H7 (cell line): ENCODE data around the gene ANTXRL. TPM values are rescaled to one million over a fixed set of nuclear protein-coding genes. Genes with fewer than 3 reads are reported as not detected.
"Not testable (repeated sequence)": the region's sequence is repeated elsewhere in the genome, so short reads cannot be mapped to it uniquely, and the experiment has no call there.

Source experiments
- DNase-seq: peaks from one replicate; pipeline ENCODE4 v3.0.0; 2012
- H3K27me3 ChIP-seq: 2 replicates; pipeline ENCODE4 v1.6.0; 2011; ENCODE audit warnings: mild to moderate bottlenecking, low read length; ENCODE audit not compliant: control insufficient read depth, insufficient read depth
- H3K36me3 ChIP-seq: replicated peaks from 2 replicates; pipeline ENCODE4 v1.5.1; 2011; ENCODE audit warnings: low read length; ENCODE audit not compliant: control insufficient read depth, insufficient read depth
- H3K4me3 ChIP-seq: 2 replicates; pipeline ENCODE4 v1.5.1; 2011; ENCODE audit warnings: low read depth, mild to moderate bottlenecking, control low read depth, low read length, moderate library complexity; ENCODE audit not compliant: insufficient read depth
- total RNA-seq: library from RNA; depleted of rRNA; stranded (reverse); fragments of >200 nt; shearing (Covaris generic); gene quantifications from 2 replicates; pipeline ENCODE4 v1.2.3, GENCODE V29; 2014; rRNA removed

ANTXRL gene
- total RNA-seq, 1 experiment from 2014 or later, result not detected

DNA sequence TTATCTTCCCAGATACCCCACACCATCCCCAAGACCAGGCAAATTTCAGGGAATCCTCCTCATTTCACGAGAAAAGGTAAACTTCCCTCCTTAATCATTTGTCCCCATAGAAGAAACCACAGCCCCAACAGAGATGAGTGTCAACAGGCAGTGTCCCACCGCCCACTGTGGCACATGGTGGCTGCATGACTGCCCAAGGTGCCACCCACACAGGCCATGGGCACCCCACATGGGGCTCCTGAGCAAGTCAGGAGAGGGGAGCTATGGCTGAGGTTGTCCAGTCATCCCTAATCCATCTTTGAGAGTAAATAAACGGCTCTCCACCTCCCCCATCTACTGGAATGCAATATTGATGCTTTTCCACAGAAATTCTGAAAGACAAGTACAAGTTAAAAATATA lies 44.1 kb downstream of the ANTXRL start:
- peaks cover 2% of the 10 kb centered on the region; the same call in 1 of the 2 replicates for H3K27me3 ChIP-seq
- DNase-seq, result no peak
- no peak overlapping the region for H3K4me3 ChIP-seq
- no peaks in the 10 kb centered on the region for H3K36me3 ChIP-seq

DNA sequence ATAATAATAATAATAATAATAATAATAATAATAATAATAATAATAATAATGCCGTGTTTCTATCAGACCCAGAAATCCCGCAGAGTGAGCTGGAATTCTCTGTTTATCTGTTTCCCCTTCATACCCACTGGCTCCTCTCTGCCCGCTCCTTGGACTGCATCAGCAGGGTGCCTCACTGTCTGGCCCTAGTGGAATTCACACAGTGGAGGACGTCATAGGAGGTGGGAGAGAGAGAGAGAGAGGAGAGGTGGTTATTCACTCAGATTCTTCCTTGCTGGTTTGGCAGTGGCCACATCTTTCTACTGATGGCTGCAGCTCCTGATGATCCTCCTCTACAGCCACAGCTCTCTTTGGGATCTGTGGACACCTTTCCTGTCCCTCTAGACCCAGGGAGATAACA lies 78.7 kb downstream of the ANTXRL start:
- not testable (repeated sequence) for H3K4me3 ChIP-seq, DNase-seq, H3K36me3 ChIP-seq, H3K27me3 ChIP-seq

DNA sequence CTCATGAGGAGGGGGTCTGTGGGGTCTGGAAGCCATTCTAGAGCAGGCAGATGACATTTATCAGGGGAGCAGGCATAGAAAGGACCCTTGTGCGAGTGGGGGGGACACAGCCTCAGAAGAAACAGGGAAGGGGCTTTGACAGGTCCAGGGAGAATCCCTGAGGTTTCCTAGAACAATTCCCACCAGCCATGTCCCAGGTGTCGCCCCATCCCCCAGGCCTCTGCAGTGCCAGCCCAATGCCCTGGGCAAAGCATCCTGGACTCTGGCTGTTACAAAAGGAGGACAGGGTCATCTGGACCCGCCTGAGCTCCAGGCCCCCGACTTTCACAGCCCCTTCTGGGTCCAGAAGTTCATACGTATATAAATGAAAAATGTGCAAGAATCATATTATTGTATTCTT lies 80.4 kb downstream of the ANTXRL start:
- not testable (repeated sequence) for H3K27me3 ChIP-seq, DNase-seq, H3K36me3 ChIP-seq, H3K4me3 ChIP-seq

DNA sequence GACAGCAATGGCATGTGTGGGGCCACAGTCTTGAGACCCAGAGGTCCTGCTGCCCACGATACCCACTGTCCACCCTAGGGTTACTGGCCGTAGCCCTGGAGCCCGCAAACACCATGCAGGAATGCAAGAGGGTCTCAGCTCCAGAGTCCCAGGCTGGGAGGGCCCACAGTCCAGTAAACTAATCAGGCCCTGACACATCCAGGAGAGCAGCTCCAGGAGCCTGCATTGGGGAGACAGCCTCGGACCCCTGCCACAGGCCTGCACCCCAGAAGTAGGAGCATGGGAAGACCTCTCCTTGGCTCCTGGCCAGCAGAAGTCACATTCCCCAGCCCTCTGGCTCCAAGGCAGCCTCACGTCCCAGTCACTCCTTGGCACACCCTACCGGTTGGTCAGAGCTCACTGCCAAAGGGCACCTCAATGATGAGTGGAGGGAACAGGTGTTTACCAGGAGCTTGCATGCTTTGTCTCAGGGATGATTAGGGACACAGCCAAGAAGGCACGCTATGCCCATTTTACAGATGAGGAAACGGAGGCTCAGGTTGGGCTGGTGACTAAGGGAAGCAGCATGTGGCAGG lies 81.0 kb downstream of the ANTXRL start:
- H3K27me3 ChIP-seq, H3K36me3 ChIP-seq, H3K4me3 ChIP-seq: not testable (repeated sequence)
- peak; percentile 2 for DNase-seq

DNA sequence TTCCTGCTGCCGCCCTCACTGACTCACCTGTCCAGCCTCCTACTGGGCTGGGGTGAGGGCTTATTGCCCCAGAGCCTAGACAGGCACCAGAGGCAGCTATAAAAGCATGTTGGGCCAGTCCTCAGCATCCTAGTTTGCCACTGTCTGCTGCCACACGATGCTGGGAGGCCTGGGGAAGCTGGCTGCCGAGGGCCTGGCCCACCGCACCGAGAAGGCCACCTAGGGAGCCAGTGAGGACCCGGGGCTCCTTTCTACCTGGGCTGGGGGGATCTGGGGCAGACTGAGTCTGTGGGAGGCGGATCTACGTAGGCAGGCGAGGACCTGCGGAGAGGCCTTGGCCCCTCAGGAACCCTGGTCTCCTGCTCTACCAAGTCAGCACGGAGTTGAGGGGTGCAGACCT lies 82.2 kb downstream of the ANTXRL start:
- not testable (repeated sequence) for H3K4me3 ChIP-seq, H3K27me3 ChIP-seq, H3K36me3 ChIP-seq
- DNase-seq, result peak; percentile 2

DNA sequence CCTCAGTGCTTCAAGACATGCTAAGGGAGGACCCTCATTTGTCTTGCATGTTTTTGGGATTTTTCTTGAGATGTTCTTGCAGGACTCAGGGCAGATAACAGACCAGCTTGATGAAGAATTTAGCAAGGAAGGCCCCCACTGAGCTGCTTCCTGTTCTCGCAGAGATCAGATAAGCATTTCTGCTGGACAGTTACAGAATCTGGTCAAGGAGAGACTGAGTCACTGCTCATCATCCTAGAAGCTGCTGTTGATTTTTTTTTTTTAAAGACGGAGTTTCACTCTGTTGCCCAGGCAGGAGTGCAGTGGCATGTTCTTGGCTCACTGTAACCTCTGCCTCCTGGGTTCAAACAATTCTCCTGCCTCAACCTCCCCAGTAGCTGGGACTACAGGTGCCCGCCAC lies 87.6 kb downstream of the ANTXRL start:
- not testable (repeated sequence) for H3K4me3 ChIP-seq, H3K27me3 ChIP-seq, H3K36me3 ChIP-seq, DNase-seq

DNA sequence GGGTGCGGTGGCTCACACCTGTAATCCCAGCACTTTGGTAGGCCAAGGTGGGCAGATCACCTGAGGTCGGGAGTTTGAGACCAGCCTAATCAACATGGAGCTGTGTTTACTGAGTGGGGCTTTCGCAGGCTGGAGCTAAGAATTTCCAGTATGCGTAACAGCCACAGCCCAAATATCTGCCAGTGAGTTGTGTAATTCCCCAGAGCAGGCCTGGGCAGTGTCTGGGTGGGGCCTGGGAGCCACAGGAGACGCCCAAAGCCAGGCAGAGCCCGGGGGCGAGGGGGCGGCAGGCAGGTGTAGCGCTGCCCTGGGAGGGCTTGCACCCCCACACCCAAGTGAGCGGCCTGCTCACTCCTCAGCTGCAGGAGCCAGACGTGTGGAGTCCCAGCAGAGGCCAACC lies 88.6 kb downstream of the ANTXRL start, which contains the start of gene ANXA8L1:
Gene ANXA8L1, plus strand, starts transcription at position 371 of the 400 bp plus-strand sequence. CDS start 76 bp downstream, outside the sequence.
- not testable (repeated sequence) for H3K36me3 ChIP-seq, H3K27me3 ChIP-seq, DNase-seq, H3K4me3 ChIP-seq

DNA sequence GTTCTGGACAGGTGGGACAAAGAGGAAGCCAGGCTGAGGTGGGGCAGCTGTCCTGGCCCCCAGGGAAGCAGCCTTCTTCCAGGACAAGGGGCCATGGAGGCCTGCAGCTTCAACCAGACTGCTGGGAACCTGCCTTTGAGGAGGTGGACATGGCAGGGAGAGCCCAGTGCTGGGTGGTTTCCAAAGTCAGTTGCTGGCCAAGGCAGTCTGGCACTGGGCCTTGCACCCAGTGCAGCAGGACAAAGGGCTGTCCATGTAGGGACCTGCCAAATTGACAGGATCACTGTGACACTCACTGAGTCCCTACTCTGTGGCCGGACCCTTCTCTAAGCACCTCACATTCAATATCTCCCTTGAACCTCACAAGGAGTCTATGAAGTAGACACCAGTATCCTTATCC lies 90.2 kb downstream of the ANTXRL start:
- H3K36me3 ChIP-seq, H3K4me3 ChIP-seq, H3K27me3 ChIP-seq, DNase-seq: not testable (repeated sequence)

DNA sequence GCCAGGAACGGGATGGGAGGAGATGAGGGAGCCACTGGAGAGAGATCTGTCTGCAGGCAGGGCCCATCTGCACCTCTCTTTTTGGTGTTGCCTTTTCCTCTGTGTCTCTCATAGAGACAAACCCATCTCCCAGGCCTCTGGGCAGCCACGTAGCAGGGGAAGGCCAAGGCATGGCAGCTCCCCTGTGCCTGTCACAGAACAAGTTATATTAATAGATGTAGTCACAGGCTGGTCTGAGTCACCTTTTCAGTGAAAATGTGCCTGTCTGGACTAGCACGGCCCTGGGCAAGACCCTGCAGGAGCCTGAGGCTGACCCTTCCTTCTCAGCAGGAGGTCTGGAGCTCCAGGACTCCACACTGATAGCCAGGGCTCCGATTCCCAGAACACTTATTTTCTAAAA lies 90.9 kb downstream of the ANTXRL start:
- not testable (repeated sequence) for DNase-seq, H3K4me3 ChIP-seq, H3K36me3 ChIP-seq, H3K27me3 ChIP-seq

DNA sequence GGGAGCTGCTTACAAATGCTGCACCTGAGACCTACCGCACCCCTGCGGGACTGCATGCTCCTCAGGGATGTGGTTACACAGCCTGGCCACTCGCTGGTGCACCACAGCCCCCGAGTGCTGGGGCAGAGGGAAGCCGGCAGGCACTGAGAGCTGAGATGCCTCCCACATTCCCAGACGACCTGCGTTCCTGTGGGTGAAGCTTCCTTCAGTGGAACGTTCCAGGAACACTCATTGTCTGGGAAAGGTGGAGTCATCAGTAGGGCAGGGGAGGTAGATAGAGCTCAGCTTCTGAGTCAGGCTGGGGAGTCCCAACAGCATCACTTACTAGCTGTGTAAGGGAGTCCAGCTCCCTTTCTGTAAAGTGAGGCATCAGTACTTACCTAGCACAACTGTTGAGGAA lies 91.3 kb downstream of the ANTXRL start:
- not testable (repeated sequence) for H3K4me3 ChIP-seq

DNA sequence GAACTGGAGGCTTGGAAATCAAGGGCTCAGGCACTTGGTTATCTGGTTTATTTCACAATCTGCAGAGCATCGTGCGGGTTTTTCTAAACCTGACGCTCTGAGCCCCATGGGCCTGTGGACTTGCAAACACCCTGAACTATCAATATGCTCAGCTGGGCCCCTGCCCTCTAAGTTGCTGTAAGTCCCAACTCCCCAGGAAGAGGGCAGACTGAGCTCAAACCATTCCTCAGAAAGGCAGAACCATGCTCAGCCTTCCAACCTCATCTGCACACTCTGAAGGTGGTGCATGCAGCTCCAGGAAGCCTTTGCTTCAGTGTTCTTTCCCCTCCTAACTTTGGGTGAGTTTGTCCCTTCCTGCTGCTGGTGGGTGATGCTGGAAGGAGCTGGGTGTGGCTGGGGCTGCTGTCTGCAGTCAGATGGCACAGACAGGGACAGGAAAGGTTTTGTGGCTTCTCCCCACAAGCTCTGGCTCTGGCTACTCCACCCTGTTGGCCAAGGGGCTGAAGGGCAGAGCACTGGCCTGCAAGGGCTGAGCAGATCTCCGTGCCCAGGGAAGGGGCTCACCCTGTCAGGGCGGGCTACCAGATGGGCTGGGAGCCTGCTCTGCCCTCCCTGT lies 92.5 kb downstream of the ANTXRL start:
- not testable (repeated sequence) for H3K4me3 ChIP-seq, H3K27me3 ChIP-seq, H3K36me3 ChIP-seq, DNase-seq

More for the DNA sequence above, 91.3 kb downstream of the ANTXRL start:
- not testable (repeated sequence) for DNase-seq, H3K27me3 ChIP-seq, H3K36me3 ChIP-seq

Other genes starting within 250 kb of the ANTXRL start
- gene MSMB, start 240.7 kb upstream of the ANTXRL start, total RNA-seq, result 0.89 TPM in 1 of 2 replicates, not detected in the other
- not detected in 2 replicates for gene ANXA8L1, start 88.8 kb downstream of the ANTXRL start, total RNA-seq
- not detected in 2 replicates for gene NPY4R, start 179.0 kb downstream of the ANTXRL start, total RNA-seq